Measurements from ENCODE around the gene TOLLIP.

TOLLIP gene

DNA sequence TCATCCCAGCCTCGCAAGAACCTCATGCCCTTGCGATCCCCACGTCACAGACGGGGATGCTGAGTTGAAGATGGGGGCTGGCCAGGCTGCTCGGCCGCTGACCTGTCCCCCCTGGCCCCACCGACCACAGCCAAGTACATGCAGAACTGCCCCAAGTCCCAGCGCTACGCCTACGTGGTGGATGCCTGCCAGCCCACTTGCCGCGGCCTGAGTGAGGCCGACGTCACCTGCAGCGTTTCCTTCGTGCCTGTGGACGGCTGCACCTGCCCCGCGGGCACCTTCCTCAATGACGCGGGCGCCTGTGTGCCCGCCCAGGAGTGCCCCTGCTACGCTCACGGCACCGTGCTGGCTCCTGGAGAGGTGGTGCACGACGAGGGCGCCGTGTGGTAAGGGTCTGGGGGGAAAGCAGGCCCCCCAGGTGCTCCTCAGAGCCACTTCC, 76.5 kb downstream of the TOLLIP start (continued):
- TF ChIP-seq, protein P1, sequence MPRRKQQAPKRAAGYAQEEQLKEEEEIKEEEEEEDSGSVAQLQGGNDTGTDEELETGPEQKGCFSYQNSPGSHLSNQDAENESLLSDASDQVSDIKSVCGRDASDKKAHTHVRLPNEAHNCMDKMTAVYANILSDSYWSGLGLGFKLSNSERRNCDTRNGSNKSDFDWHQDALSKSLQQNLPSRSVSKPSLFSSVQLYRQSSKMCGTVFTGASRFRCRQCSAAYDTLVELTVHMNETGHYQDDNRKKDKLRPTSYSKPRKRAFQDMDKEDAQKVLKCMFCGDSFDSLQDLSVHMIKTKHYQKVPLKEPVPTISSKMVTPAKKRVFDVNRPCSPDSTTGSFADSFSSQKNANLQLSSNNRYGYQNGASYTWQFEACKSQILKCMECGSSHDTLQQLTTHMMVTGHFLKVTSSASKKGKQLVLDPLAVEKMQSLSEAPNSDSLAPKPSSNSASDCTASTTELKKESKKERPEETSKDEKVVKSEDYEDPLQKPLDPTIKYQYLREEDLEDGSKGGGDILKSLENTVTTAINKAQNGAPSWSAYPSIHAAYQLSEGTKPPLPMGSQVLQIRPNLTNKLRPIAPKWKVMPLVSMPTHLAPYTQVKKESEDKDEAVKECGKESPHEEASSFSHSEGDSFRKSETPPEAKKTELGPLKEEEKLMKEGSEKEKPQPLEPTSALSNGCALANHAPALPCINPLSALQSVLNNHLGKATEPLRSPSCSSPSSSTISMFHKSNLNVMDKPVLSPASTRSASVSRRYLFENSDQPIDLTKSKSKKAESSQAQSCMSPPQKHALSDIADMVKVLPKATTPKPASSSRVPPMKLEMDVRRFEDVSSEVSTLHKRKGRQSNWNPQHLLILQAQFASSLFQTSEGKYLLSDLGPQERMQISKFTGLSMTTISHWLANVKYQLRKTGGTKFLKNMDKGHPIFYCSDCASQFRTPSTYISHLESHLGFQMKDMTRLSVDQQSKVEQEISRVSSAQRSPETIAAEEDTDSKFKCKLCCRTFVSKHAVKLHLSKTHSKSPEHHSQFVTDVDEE (CRISPR knock-in tag; IDR thresholded peaks at IDR 0.05): no peak

DNA sequence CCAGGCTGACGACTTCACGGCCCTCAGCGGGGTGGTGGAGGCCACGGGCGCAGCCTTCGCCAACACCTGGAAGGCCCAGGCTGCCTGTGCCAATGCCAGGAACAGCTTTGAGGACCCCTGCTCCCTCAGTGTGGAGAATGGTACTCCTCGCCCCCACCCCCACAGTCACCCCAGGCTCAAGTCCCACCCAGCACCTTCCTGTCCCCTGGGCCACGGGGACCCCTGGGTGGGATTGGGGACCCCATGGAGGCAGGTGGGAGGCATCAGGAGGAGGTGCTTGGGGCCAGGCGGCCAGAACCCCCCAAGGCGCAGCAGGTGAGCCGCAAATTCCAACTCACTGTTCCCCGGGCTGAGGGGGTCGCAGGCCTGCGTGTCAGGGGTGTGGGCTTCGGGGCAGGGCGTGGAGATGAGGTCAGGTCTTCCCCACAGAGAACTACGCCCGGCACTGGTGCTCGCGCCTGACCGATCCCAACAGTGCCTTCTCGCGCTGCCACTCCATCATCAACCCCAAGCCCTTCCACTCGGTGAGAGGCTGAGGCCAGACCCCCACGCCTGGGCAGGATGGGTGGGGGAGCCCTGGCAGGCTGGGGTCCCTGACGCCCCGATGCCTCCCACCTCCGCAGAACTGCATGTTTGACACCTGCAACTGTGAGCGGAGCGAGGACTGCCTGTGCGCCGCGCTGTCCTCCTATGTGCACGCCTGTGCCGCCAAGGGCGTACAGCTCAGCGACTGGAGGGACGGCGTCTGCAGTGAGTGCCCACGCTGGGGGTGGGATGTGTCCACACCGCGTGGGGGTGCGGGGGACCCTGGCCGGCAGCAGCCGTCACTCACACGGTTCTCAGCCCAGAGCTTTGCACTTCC, 77.2 kb downstream of the TOLLIP start:
- TF ChIP-seq ZNF8 (CRISPR knock-in tag; IDR thresholded peaks at IDR 0.05) (no peak), CSDC2 (CRISPR knock-in tag; IDR thresholded peaks at IDR 0.05) (no peak), BACH2 (CRISPR knock-in tag; IDR thresholded peaks at IDR 0.05; ENCODE audit: borderline replicate concordance) (no peak)
- TF ChIP-seq, protein P2, sequence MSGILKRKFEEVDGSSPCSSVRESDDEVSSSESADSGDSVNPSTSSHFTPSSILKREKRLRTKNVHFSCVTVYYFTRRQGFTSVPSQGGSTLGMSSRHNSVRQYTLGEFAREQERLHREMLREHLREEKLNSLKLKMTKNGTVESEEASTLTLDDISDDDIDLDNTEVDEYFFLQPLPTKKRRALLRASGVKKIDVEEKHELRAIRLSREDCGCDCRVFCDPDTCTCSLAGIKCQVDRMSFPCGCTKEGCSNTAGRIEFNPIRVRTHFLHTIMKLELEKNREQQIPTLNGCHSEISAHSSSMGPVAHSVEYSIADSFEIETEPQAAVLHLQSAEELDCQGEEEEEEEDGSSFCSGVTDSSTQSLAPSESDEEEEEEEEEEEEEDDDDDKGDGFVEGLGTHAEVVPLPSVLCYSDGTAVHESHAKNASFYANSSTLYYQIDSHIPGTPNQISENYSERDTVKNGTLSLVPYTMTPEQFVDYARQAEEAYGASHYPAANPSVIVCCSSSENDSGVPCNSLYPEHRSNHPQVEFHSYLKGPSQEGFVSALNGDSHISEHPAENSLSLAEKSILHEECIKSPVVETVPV (CRISPR knock-in tag; IDR thresholded peaks at IDR 0.05): no peak

DNA sequence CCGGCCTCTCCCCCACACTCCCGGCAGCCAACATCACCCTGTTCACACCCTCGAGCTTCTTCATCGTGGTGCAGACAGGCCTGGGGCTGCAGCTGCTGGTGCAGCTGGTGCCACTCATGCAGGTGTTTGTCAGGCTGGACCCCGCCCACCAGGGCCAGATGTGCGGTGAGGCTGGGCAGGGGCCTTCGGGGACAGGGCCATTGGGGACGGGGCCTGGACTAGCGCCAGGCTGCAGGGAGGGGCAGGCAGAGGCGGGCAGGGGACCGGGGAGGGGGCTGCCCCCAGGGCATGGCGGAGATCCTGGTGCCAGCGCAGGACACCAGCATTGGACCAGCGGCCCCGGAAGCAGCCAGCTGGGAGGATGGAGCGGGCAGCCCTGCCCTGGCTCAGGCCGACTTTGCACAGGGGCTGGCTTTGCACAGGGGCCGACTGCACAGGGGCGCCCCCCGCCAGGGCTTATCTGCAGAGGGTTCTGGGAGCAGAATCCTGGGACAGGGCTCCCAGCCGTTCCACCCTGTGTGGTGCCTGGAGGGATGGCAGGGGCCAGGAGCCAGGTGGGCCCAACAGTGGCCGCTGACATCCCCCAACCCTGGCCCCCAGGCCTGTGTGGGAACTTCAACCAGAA, 77.9 kb downstream of the TOLLIP start:
- no peak; the same call in 2 of the 3 replicates for ATAC-seq

More for the DNA sequence above, 77.2 kb downstream of the TOLLIP start:
- no peak for ATAC-seq

DNA sequence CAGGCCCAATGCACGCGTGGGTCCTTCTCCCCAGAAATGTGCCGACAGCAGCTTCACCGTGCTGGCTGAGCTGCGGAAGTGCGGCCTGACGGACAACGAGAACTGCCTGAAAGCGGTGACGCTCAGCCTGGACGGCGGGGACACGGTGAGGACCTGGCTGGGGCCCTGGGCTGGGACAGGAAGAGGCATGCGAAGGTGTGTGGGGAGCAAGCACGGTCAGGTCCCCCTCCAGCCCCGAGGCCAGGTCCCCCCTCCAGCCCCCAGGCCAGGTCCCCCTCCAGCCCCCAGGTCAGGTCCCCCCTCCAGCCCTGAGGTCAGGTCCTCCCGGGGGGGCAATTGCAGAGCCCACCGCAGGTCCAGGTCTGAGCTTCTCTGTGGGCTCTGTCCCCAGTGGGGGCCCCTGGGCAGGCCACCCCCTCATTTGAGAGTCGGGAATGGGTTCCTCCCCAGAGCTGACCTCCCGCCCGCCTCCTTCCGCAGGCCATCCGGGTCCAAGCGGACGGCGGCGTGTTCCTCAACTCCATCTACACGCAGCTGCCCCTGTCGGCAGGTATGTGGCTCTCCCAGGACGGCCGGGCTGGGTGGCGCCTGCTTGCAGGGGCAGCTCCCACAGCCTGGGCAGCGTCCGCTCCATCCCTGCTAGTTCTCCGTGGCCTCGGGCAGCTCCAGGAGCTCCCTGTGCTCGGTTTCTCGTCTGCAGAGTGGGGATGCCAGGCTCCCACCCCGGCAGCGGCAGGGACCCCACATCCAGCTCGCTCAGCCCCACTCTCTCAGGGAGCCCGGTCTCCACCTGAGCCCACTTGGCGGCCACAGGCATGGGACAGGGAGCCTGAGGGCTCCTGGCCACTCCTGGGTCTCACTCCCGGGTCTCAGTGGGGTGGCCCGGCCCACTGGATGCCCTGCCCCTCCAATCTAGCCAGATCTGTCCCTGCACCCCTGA, 78.7 kb downstream of the TOLLIP start:
- TF ChIP-seq SNAI2 (CRISPR knock-in tag; IDR thresholded peaks at IDR 0.05) (no peak), ISL1 (CRISPR knock-in tag; IDR thresholded peaks at IDR 0.05) (no peak), RARB (CRISPR knock-in tag; IDR thresholded peaks at IDR 0.05) (no peak), TCF4 (CRISPR knock-in tag; IDR thresholded peaks at IDR 0.05; ENCODE audit: borderline replicate concordance) (no peak), ESRRG (CRISPR knock-in tag; IDR thresholded peaks at IDR 0.05) (no peak), CSDC2 (CRISPR knock-in tag; IDR thresholded peaks at IDR 0.05) (no peak), ZNF565 (CRISPR knock-in tag; conservative IDR thresholded peaks at IDR 0.05; ENCODE audit: low read depth) (no peak), ZC3H10 (CRISPR knock-in tag; IDR thresholded peaks at IDR 0.05) (no peak), OSR1 (CRISPR knock-in tag; IDR thresholded peaks at IDR 0.05) (no peak), ZFP30 (CRISPR knock-in tag; IDR thresholded peaks at IDR 0.05) (no peak), TOX (CRISPR knock-in tag; IDR thresholded peaks at IDR 0.05; ENCODE audit: borderline replicate concordance) (no peak), ZNF70 (CRISPR knock-in tag; IDR thresholded peaks at IDR 0.05) (no peak), BACH2 (CRISPR knock-in tag; IDR thresholded peaks at IDR 0.05; ENCODE audit: borderline replicate concordance) (no peak), ARNTL (CRISPR knock-in tag; IDR thresholded peaks at IDR 0.05; ENCODE audit: borderline replicate concordance, low read depth) (no peak), PPARA (CRISPR knock-in tag; IDR thresholded peaks at IDR 0.05; ENCODE audit: borderline replicate concordance) (no peak)
- TF ChIP-seq, protein P3, sequence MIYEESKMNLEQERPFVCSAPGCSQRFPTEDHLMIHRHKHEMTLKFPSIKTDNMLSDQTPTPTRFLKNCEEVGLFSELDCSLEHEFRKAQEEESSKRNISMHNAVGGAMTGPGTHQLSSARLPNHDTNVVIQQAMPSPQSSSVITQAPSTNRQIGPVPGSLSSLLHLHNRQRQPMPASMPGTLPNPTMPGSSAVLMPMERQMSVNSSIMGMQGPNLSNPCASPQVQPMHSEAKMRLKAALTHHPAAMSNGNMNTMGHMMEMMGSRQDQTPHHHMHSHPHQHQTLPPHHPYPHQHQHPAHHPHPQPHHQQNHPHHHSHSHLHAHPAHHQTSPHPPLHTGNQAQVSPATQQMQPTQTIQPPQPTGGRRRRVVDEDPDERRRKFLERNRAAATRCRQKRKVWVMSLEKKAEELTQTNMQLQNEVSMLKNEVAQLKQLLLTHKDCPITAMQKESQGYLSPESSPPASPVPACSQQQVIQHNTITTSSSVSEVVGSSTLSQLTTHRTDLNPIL (CRISPR knock-in tag; IDR thresholded peaks at IDR 0.05; ENCODE audit: low read depth): no peak
- peak; percentile 41 for ATAC-seq

More for the DNA sequence above, 77.9 kb downstream of the TOLLIP start:
- TF ChIP-seq ZFP30 (CRISPR knock-in tag; IDR thresholded peaks at IDR 0.05): no peak
- TF ChIP-seq PPARA (CRISPR knock-in tag; IDR thresholded peaks at IDR 0.05; ENCODE audit: borderline replicate concordance): no peak
- no peak for TF ChIP-seq ISL1 (CRISPR knock-in tag; IDR thresholded peaks at IDR 0.05)
- TF ChIP-seq OSR1 (CRISPR knock-in tag; IDR thresholded peaks at IDR 0.05): no peak
- TF ChIP-seq RARB (CRISPR knock-in tag; IDR thresholded peaks at IDR 0.05): no peak
- TF ChIP-seq SNAI2 (CRISPR knock-in tag; IDR thresholded peaks at IDR 0.05): no peak
- no peak for TF ChIP-seq GLIS3 (CRISPR knock-in tag; IDR thresholded peaks at IDR 0.05)
- TF ChIP-seq ARNTL (CRISPR knock-in tag; IDR thresholded peaks at IDR 0.05; ENCODE audit: borderline replicate concordance, low read depth): no peak
- TF ChIP-seq BACH2 (CRISPR knock-in tag; IDR thresholded peaks at IDR 0.05; ENCODE audit: borderline replicate concordance): no peak
- no peak for TF ChIP-seq ZNF70 (CRISPR knock-in tag; IDR thresholded peaks at IDR 0.05)
- TF ChIP-seq, protein P2 (CRISPR knock-in tag; IDR thresholded peaks at IDR 0.05): no peak
- no peak for TF ChIP-seq ESRRG (CRISPR knock-in tag; IDR thresholded peaks at IDR 0.05)
- TF ChIP-seq, protein P4, sequence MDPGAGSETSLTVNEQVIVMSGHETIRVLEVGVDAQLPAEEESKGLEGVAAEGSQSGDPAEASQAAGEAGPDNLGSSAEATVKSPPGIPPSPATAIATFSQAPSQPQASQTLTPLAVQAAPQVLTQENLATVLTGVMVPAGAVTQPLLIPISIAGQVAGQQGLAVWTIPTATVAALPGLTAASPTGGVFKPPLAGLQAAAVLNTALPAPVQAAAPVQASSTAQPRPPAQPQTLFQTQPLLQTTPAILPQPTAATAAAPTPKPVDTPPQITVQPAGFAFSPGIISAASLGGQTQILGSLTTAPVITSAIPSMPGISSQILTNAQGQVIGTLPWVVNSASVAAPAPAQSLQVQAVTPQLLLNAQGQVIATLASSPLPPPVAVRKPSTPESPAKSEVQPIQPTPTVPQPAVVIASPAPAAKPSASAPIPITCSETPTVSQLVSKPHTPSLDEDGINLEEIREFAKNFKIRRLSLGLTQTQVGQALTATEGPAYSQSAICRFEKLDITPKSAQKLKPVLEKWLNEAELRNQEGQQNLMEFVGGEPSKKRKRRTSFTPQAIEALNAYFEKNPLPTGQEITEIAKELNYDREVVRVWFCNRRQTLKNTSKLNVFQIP (CRISPR knock-in tag; IDR thresholded peaks at IDR 0.05; ENCODE audit: borderline replicate concordance, low read depth): no peak
- TF ChIP-seq ZNF8 (CRISPR knock-in tag; IDR thresholded peaks at IDR 0.05): no peak
- no peak for TF ChIP-seq ZC3H10 (CRISPR knock-in tag; IDR thresholded peaks at IDR 0.05)
- TF ChIP-seq ZFP3 (CRISPR knock-in tag; IDR thresholded peaks at IDR 0.05): no peak
- no peak for TF ChIP-seq ZNF565 (CRISPR knock-in tag; conservative IDR thresholded peaks at IDR 0.05; ENCODE audit: low read depth)
- no peak for TF ChIP-seq TOX (CRISPR knock-in tag; IDR thresholded peaks at IDR 0.05; ENCODE audit: borderline replicate concordance)
